OCI-LY7 (cell line): ENCODE data around the gene SPHKAP. TPM values are rescaled to one million over a fixed set of nuclear protein-coding genes. Genes with fewer than 3 reads are reported as not detected.

ENCODE experiments used
- BruUV-seq: library from RNA; stranded (reverse); fragments of 400-500 nt; replicated peaks from 2 replicates; lab custom pipeline; 2021; lab: Mats Ljungman, UMichigan
- CTCF ChIA-PET: fragments of 300-600 bp; sonication (Branson Sonifier 250); formaldehyde crosslinking; loops from one replicate; lab custom pipeline; 2022; ENCODE audit warnings: antibody characterized with exemption; ENCODE audit not compliant: unreplicated experiment; lab: Charles Lee
- POLR2A ChIA-PET: fragments of 300-600 bp; sonication (Branson Sonifier 250); formaldehyde crosslinking; loops from one replicate; lab custom pipeline; 2022; ENCODE audit warnings: antibody characterized with exemption; lab: Charles Lee
- DNase-seq: peaks from one replicate; pipeline ENCODE4 v3.0.0-alpha.2; 2015; ENCODE audit warnings: low spot score
- H2AFZ ChIP-seq: fragments of 200-600 bp; sonication (generic), shearing (Covaris generic); 2 replicates; pipeline ENCODE4 v1.6.1; 2014; ENCODE audit warnings: mild to moderate bottlenecking, antibody characterized with exemption, low read length, moderate library complexity
- H3K27ac ChIP-seq: fragments of 200-600 bp; sonication (generic); 2 replicates; pipeline ENCODE4 v1.5.1; 2014; ENCODE audit warnings: mixed run types, low read depth, mild to moderate bottlenecking, moderate library complexity, low read length, inconsistent platforms; ENCODE audit not compliant: poor library complexity, severe bottlenecking
- H3K36me3 ChIP-seq: fragments of 200-600 bp; sonication (generic); 2 replicates; pipeline ENCODE4 v1.6.1; 2014; ENCODE audit warnings: mild to moderate bottlenecking, antibody characterized with exemption, low read length, moderate library complexity, mixed read lengths; ENCODE audit not compliant: insufficient read depth
- H3K4me1 ChIP-seq: fragments of 200-600 bp; sonication (generic); 2 replicates; pipeline ENCODE4 v1.5.1; 2014; ENCODE audit warnings: mild to moderate bottlenecking, low read length; ENCODE audit not compliant: insufficient read depth, poor library complexity, severe bottlenecking
- H3K4me2 ChIP-seq: fragments of 200-600 bp; sonication (generic); 2 replicates; pipeline ENCODE4 v1.6.1; 2014; ENCODE audit warnings: mild to moderate bottlenecking, low read length
- H3K4me3 ChIP-seq: fragments of 200-600 bp; sonication (generic); 2 replicates; pipeline ENCODE4 v1.5.1; 2014; ENCODE audit warnings: mild to moderate bottlenecking, low read depth, low read length; ENCODE audit not compliant: poor library complexity, severe bottlenecking
- H3K79me2 ChIP-seq: fragments of 200-600 bp; sonication (generic); 2 replicates; pipeline ENCODE4 v1.6.1; 2016; ENCODE audit warnings: low read depth, mild to moderate bottlenecking, low read length, moderate library complexity, mixed read lengths; ENCODE audit not compliant: insufficient read depth
- H3K9me2 ChIP-seq: fragments of 200-600 bp; sonication (generic); 2 replicates; pipeline ENCODE4 v1.6.1; 2016; ENCODE audit warnings: mild to moderate bottlenecking, low read length, mixed read lengths; ENCODE audit not compliant: insufficient read depth
- H3K9me3 ChIP-seq: fragments of 200-600 bp; sonication (generic); 2 replicates; pipeline ENCODE4 v1.6.1; 2014; ENCODE audit warnings: mild to moderate bottlenecking, mixed run types, low read length, mixed read lengths
- H4K20me1 ChIP-seq: fragments of 200-600 bp; sonication (generic); 2 replicates; pipeline ENCODE4 v1.6.1; 2014; ENCODE audit warnings: mild to moderate bottlenecking, antibody characterized with exemption, low read length, moderate library complexity, mixed read lengths; ENCODE audit not compliant: insufficient read depth
- CTCF ChIP-seq: fragments of 200-600 bp; sonication (generic); conservative IDR thresholded peaks from 2 replicates; pipeline ENCODE4 v1.5.1; 2014; ENCODE audit warnings: mild to moderate bottlenecking, antibody characterized with exemption, low read length, moderate library complexity, mixed read lengths
- EZH2phosphoT487 ChIP-seq: fragments of 200-600 bp; sonication (generic); IDR thresholded peaks from 2 replicates; pipeline ENCODE4 v1.6.1; 2018; ENCODE audit warnings: low read depth, borderline replicate concordance, mild to moderate bottlenecking, mixed run types, antibody characterized with exemption, low read length, moderate library complexity, mixed read lengths
- intact Hi-C: fragments of 100-400 bp; cut with micrococcal nuclease; formaldehyde crosslinking; loops from one replicate; pipeline ENCODE4 v1.10.0; 2022; ENCODE audit not compliant: unreplicated experiment
- total RNA-seq, 2 experiments: library from RNA; depleted of rRNA in 1 of 2; stranded (reverse); fragments of >200 nt in 1 of 2; shearing (Covaris generic) in 1 of 2; gene quantifications; 2 replicates each; pipeline ENCODE4 v1.2.3, GENCODE V29; 2014 to 2022

The SPHKAP gene
- total RNA-seq, 2 experiments from 2014 or later = not detected

GRCh38 chr2:228180181-228181097 is 1.0 kb downstream of the SPHKAP start:
- Histone ChIP-seq H2AFZ (no peak overlapping the region), H4K20me1 (no peaks in the 10 kb centered on the region), H3K4me1 (no peaks in the 10 kb centered on the region), H3K4me3 (no peak overlapping the region), H3K27ac (no peak overlapping the region), H3K36me3 (no peaks in the 10 kb centered on the region), H3K9me2 (no peaks in the 10 kb centered on the region), H3K4me2 (no peak overlapping the region), H3K79me2 (no peaks in the 10 kb centered on the region), H3K9me3 (no peaks in the 10 kb centered on the region)
- ChIA-PET CTCF (no interaction called here), POLR2A (no interaction called here)
- TF ChIP-seq EZH2phosphoT487 = no peak
- no peak for TF ChIP-seq CTCF
- intact Hi-C loops = no loop called here
- BruUV-seq = no TSS peak
- DNase-seq = no peak

- Histone ChIP-seq H3K36me3 (no peaks in the 10 kb centered on the region), H3K4me2 (no peak overlapping the region), H3K79me2 (no peaks in the 10 kb centered on the region), H3K4me3 (no peak overlapping the region), H2AFZ (no peak overlapping the region), H4K20me1 (no peaks in the 10 kb centered on the region), H3K9me2 (no peaks in the 10 kb centered on the region), H3K4me1 (no peaks in the 10 kb centered on the region), H3K27ac (no peak overlapping the region), H3K9me3 (no peaks in the 10 kb centered on the region)
- CTCF ChIA-PET = no interaction called here
- intact Hi-C loops = no loop called here
- no peak for TF ChIP-seq EZH2phosphoT487
- TF ChIP-seq CTCF = no peak
- DNase-seq = no peak
- no TSS peak for BruUV-seq
- POLR2A ChIA-PET = interaction anchor here (0.6 kb wide), 1 partner anchor 1806 kb away, joined by 3 read pairs; no protein-coding TSS in a partner anchor
Observed at GRCh38 chr2:228167290-228167689, 14.2 kb downstream of the SPHKAP start.

DNA sequence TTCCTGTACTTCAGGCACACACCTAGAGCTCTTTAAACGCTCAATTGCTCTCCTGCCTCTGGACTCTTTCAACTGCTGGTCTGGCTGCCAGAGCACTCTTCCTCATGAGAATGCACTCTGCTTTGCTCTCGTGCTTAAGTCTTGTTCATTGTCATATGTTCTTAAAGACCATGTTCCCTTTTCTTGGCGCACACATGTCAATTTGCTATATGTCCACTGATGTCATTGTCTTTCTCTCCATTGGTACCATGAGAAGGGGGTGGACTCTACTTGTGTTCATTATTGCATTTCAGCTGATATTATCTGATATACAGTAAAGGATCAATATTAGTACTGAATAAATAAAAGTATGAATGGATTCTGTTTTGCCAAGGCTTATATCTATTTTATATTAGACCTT is 16.8 kb downstream of the SPHKAP start:
- Histone ChIP-seq H3K4me3 (no peak overlapping the region), H3K79me2 (no peaks in the 10 kb centered on the region), H3K9me3 (no peaks in the 10 kb centered on the region), H3K36me3 (no peaks in the 10 kb centered on the region), H3K9me2 (no peaks in the 10 kb centered on the region), H2AFZ (no peak overlapping the region), H4K20me1 (no peaks in the 10 kb centered on the region), H3K27ac (no peak overlapping the region), H3K4me2 (no peak overlapping the region), H3K4me1 (no peaks in the 10 kb centered on the region)
- DNase-seq = no peak
- no TSS peak for BruUV-seq
- intact Hi-C loops = no loop called here
- no peak for TF ChIP-seq EZH2phosphoT487
- TF ChIP-seq CTCF = no peak
- ChIA-PET POLR2A (no interaction called here), CTCF (no interaction called here)
